Measurements from ENCODE around the gene OR10V1. TPM values are rescaled to one million over a fixed set of nuclear protein-coding genes. Genes with fewer than 3 reads are reported as not detected.

The OR10V1 gene
- total and polyA plus RNA-seq, 2 of the 4 experiments (the other 2 are of a cell fraction), result not detected

- Histone ChIP-seq H3K4me1 (ENCODE audit: control insufficient read depth, insufficient read depth, low read length) (no peaks in the 10 kb centered on the region), H3K23ac (ENCODE audit: low read depth, low read length) (no peak overlapping the region), H3K9me1 (ENCODE audit: insufficient read depth, low read length) (no peaks in the 10 kb centered on the region), H2BK5ac (ENCODE audit: low read depth, low read length, poor library complexity, severe bottlenecking) (no peak overlapping the region), H3K27ac (ENCODE audit: insufficient read depth, low read length) (no peak overlapping the region), H3K9ac (ENCODE audit: low read depth, low read length) (no peak overlapping the region), H2AFZ (replicated peaks; ENCODE audit: low read length, poor library complexity) (no peak overlapping the region), H3K4me3 (ENCODE audit: insufficient read depth, low read depth, low read length) (no peak overlapping the region), H3K4ac (ENCODE audit: low read depth, low read length) (no peak overlapping the region), H2BK20ac (ENCODE audit: low read depth, low read length) (no peak overlapping the region), H2BK15ac (ENCODE audit: low read depth, low read length) (no peak overlapping the region), H2AK5ac (ENCODE audit: low read depth, low read length) (no peak overlapping the region), H3K14ac (replicated peaks; ENCODE audit: low read depth, low read length) (no peak overlapping the region), H3K36me3 (ENCODE audit: control insufficient read depth, insufficient read depth, low read length) (no peaks in the 10 kb centered on the region), H3K4me2 (ENCODE audit: low read depth, low read length) (no peak overlapping the region), H2BK120ac (ENCODE audit: low read depth, low read length) (no peak overlapping the region), H4K5ac (ENCODE audit: low read depth, low read length) (no peak overlapping the region), H2AK9ac (replicated peaks; ENCODE audit: low read depth, low read length, poor library complexity) (no peak overlapping the region), H4K91ac (ENCODE audit: insufficient read depth, low read depth, low read length) (no peak overlapping the region), H4K8ac (ENCODE audit: low read depth in 2 of 2, low read length in 2 of 2) (no peak overlapping the region), H3K18ac (ENCODE audit: low read depth, low read length) (no peak overlapping the region), H3K79me1 (ENCODE audit: low read depth in 1 of 2, low read length in 2 of 2) (no peaks in the 10 kb centered on the region), H4K20me1 (ENCODE audit: insufficient read depth, low read length) (no peaks in the 10 kb centered on the region), H3K9me3 (ENCODE audit: control insufficient read depth, insufficient read depth, low read length) (peaks cover 3% of the 10 kb centered on the region), H3K27me3 (ENCODE audit: control insufficient read depth, insufficient read depth, low read length) (no peaks in the 10 kb centered on the region; the same call in 1 of the 2 replicates), H3K56ac (ENCODE audit: extremely low read depth, insufficient read depth, low read length) (no peak overlapping the region)
- intact Hi-C loops (cut with micrococcal nuclease) (no loop called here), in situ Hi-C loops (cut with MboI; ENCODE audit: low sequenced_read_pairs) (no loop called here), dilution Hi-C loops (cut with HindIII; ENCODE audit: low sequenced_read_pairs, unreplicated experiment) (no loop called here)
- POLR2A ChIA-PET (ENCODE audit: unreplicated experiment), result no interaction called here
- WGBS, 2 experiments (ENCODE audit: extremely low coverage in 2 of 2, insufficient read length in 1 of 2), result no CpG with 5 or more reads among the region's 2 CpGs
- DNase-seq (no peak), ATAC-seq (ENCODE audit: low read depth) (no peak)
- CTCF ChIA-PET, result interaction anchor here (0.5 to 1.4 kb wide), 2 partner anchors 11 to 12 kb away, joined by 3 to 4 read pairs; no protein-coding TSS in a partner anchor
- BruUV-seq (replicated peaks), result no TSS peak
- no peak for TF ChIP-seq POLR2A (IDR thresholded peaks at IDR 0.05; ENCODE audit: low read depth, low read length)
- TF ChIP-seq BHLHE40 (IDR thresholded peaks at IDR 0.05; ENCODE audit: low read depth, low read length), result no peak
- no peak for TF ChIP-seq CHD1 (IDR thresholded peaks at IDR 0.05; ENCODE audit: low read depth, low read length)
- TF ChIP-seq USF2 (IDR thresholded peaks at IDR 0.05; ENCODE audit: low read depth, low read length), result no peak
- TF ChIP-seq CEBPB (IDR thresholded peaks at IDR 0.05; ENCODE audit: low read depth, low read length), result no peak
- no peak for TF ChIP-seq MXI1 (IDR thresholded peaks at IDR 0.05; ENCODE audit: borderline replicate concordance, low read depth, low read length)
- no peak for TF ChIP-seq SMC3 (IDR thresholded peaks at IDR 0.05; ENCODE audit: low read depth, low read length)
These were observed 22.5 kb downstream of the OR10V1 start for GRCh38 chr11:59691156-59691555.
